Mesenchymal stem cell (in vitro differentiated cells and primary cell): ENCODE measurements around the gene AMT.

Experiments used
- DNase-seq: peaks from one replicate; pipeline ENCODE4 v3.0.0-alpha.2; 2013
- H2AFZ ChIP-seq: one replicate; pipeline ENCODE4 v1.6.1; 2013; ENCODE audit warnings: low read depth, mild to moderate bottlenecking, control low read depth, inconsistent platforms, low read length, moderate library complexity
- H2AK5ac ChIP-seq: 2 replicates; pipeline ENCODE4 v1.6.1; 2013; ENCODE audit warnings: low read length, moderate library complexity, mild to moderate bottlenecking, inconsistent platforms; ENCODE audit not compliant: severe bottlenecking
- H2BK120ac ChIP-seq: one replicate; pipeline ENCODE4 v1.6.1; 2013; ENCODE audit warnings: low read depth, mild to moderate bottlenecking, inconsistent platforms, low read length, moderate library complexity
- H2BK12ac ChIP-seq, 2 experiments: one replicate each; pipeline ENCODE4 v1.6.1; 2013; ENCODE audit warnings: inconsistent platforms in 2 of 2, low read length in 2 of 2, mild to moderate bottlenecking in 2 of 2, moderate library complexity in 2 of 2, control low read depth in 1 of 2
- H2BK15ac ChIP-seq: one replicate; pipeline ENCODE4 v1.6.1; 2013; ENCODE audit warnings: mild to moderate bottlenecking, low read depth, inconsistent platforms; ENCODE audit not compliant: poor library complexity, severe bottlenecking
- H2BK5ac ChIP-seq: 2 replicates; pipeline ENCODE4 v1.6.1; 2013; ENCODE audit warnings: low read depth, mild to moderate bottlenecking, low read length, control low read depth, inconsistent platforms; ENCODE audit not compliant: poor library complexity, severe bottlenecking
- H3K14ac ChIP-seq, 2 experiments: one replicate each; pipeline ENCODE4 v1.6.1; 2013; ENCODE audit warnings: inconsistent platforms in 2 of 2, low read length in 2 of 2, control low read depth in 1 of 2, mild to moderate bottlenecking in 1 of 2, moderate library complexity in 1 of 2
- H3K18ac ChIP-seq, 2 experiments: one replicate each; pipeline ENCODE4 v1.6.1; 2013; ENCODE audit warnings: inconsistent platforms in 2 of 2, low read length in 2 of 2, control low read depth in 1 of 2, low read depth in 1 of 2, mild to moderate bottlenecking in 1 of 2
- H3K23ac ChIP-seq, 2 experiments: one replicate each; pipeline ENCODE4 v1.6.1; 2013; ENCODE audit warnings: inconsistent platforms in 2 of 2, low read length in 2 of 2, mild to moderate bottlenecking in 2 of 2, moderate library complexity in 2 of 2, control low read depth in 1 of 2
- H3K27ac ChIP-seq: 2 replicates; pipeline ENCODE4 v1.5.1; 2013; ENCODE audit warnings: mild to moderate bottlenecking, moderate library complexity, low read length, control low read depth, inconsistent platforms; ENCODE audit not compliant: poor library complexity, severe bottlenecking
- H3K27me3 ChIP-seq, 2 experiments: 2 replicates each; pipeline versions ENCODE4 v1.6.1 to v1.7.0; 2013; ENCODE audit warnings: low read length in 2 of 2, mild to moderate bottlenecking in 2 of 2, moderate library complexity in 2 of 2, control low read depth in 1 of 2, inconsistent platforms in 1 of 2; ENCODE audit not compliant: control insufficient read depth in 1 of 2, insufficient read depth in 1 of 2
- H3K36me3 ChIP-seq, 2 experiments: 2 replicates each; pipeline versions ENCODE4 v1.6.1 to v1.7.0; 2013; ENCODE audit warnings: low read length in 2 of 2, control low read depth in 1 of 2, inconsistent platforms in 1 of 2, low read depth in 1 of 2, mild to moderate bottlenecking in 1 of 2; ENCODE audit not compliant: insufficient read depth in 2 of 2, control insufficient read depth in 1 of 2
- H3K4ac ChIP-seq, 2 experiments: one replicate each; pipeline ENCODE4 v1.6.1; 2013; ENCODE audit warnings: inconsistent platforms in 2 of 2, low read length in 2 of 2, mild to moderate bottlenecking in 2 of 2, moderate library complexity in 2 of 2, control low read depth in 1 of 2, low read depth in 1 of 2
- H3K4me1 ChIP-seq: 2 replicates; pipeline ENCODE4 v1.6.1; 2013; ENCODE audit warnings: low read depth, low read length, control low read depth; ENCODE audit not compliant: control insufficient read depth, insufficient read depth
- H3K4me2 ChIP-seq: 2 replicates; pipeline ENCODE4 v1.6.1; 2013; ENCODE audit warnings: low read length, mild to moderate bottlenecking, inconsistent platforms; ENCODE audit not compliant: poor library complexity, severe bottlenecking
- H3K4me3 ChIP-seq, 2 experiments: 2 replicates each; pipeline versions ENCODE4 v1.5.1 to v1.7.0; 2013; ENCODE audit warnings: low read length in 2 of 2, mild to moderate bottlenecking in 2 of 2, control low read depth in 1 of 2, low read depth in 1 of 2; ENCODE audit not compliant: insufficient read depth in 1 of 2
- H3K79me1 ChIP-seq: replicated peaks from 2 replicates; pipeline ENCODE4 v1.6.1; 2013; ENCODE audit warnings: mild to moderate bottlenecking, control low read depth, low read length, inconsistent platforms; ENCODE audit not compliant: poor library complexity, severe bottlenecking
- H3K9ac ChIP-seq: 2 replicates; pipeline ENCODE4 v1.7.0; 2013; ENCODE audit warnings: mild to moderate bottlenecking, low read length, moderate library complexity
- H3K9me3 ChIP-seq: 2 replicates; pipeline ENCODE4 v1.7.0; 2013; ENCODE audit warnings: mild to moderate bottlenecking, low read length; ENCODE audit not compliant: control insufficient read depth
- H4K8ac ChIP-seq: one replicate; pipeline ENCODE4 v1.6.1; 2013; ENCODE audit warnings: inconsistent platforms, mild to moderate bottlenecking, low read length, moderate library complexity
- H4K91ac ChIP-seq: one replicate; pipeline ENCODE4 v1.6.1; 2013; ENCODE audit warnings: mild to moderate bottlenecking, low read length, inconsistent platforms
- WGBS: methylation state at CpG from one replicate; pipeline ENCODE4 v1.1.7; 2013; ENCODE audit warnings: mixed read lengths; 5-methylcytosine and 5-hydroxymethylcytosine counted together

The AMT gene

DNA sequence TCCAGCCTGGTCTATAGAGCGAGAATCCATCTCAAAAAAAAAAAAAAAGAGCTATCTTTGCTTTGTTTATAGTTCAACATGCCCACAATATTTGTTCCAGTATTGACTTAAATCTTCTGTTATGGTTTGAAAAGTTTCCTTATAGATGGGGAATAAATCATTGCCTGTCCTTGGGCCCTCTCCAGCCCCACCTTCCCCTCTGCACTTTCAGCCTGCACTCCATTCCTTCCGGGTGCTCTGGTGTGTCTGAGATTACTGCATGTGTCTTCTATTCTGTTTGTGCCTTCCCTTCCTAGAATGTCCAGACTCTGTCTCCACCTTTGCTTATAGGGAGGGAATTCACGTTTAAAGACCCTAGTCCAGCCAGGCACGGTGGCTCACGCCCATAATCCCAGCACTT, 38.9 kb downstream of the AMT start:
- Histone ChIP-seq H3K14ac (peak overlapping the region in 1 of 2 experiments; percentile 15), H3K79me1 (no peaks in the 10 kb centered on the region), H3K18ac (no peak overlapping the region), H4K8ac (no peak overlapping the region), H3K4me1 (peaks cover 4% of the 10 kb centered on the region), H2AFZ (no peak overlapping the region), H3K36me3 (peaks cover 6 to 10% of the 10 kb centered on the region in 2 experiments), H3K9ac (no peak overlapping the region), H4K91ac (no peak overlapping the region), H2BK120ac (no peak overlapping the region), H2BK5ac (no peak overlapping the region), H3K4ac (no peak overlapping the region), H3K27ac (no peak overlapping the region), H3K4me2 (no peak overlapping the region), H3K27me3 (no peaks in the 10 kb centered on the region), H2BK12ac (no peak overlapping the region), H3K9me3 (no peaks in the 10 kb centered on the region), H2AK5ac (no peak overlapping the region), H3K23ac (peak overlapping the region in 1 of 2 experiments; percentile 52), H2BK15ac (no peak overlapping the region), H3K4me3 (no peak overlapping the region)
- WGBS: 94% methylated on average over 4 of the region's 5 CpGs
- no peak for DNase-seq

GRCh38 chr3:49378249-49378895, 43.9 kb downstream of the AMT start:
- H2BK15ac ChIP-seq: no peak overlapping the region
- DNase-seq: peak; percentile 45

DNA sequence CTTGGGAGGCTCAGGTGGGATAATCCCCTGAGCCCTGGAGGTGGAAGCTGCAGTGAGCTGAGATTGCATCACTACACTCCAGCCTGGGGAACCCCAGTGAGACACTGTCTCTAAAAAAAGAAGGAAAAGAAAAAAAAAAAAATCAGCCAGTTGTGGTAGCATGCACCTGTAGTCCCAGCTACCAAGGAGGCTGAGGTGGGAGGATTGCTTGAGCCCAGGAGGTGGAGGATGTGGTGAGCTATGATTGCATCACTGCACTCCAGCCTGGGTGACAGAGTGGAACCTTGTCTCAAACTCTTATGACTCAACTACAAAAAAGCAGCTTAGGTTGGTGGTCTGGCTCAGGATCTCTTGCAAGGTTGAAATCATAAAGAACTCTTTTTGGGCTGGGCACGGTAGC, 44.8 kb downstream of the AMT start:
- H3K79me1 ChIP-seq: peaks cover 2% of the 10 kb centered on the region
- 92% methylated on average over 1 of the region's 1 CpG for WGBS
- no peak for DNase-seq
- H2AK5ac ChIP-seq: no peak overlapping the region
- no peak overlapping the region for H4K8ac ChIP-seq
- H3K4me2 ChIP-seq: no peak overlapping the region
- H3K9me3 ChIP-seq: no peaks in the 10 kb centered on the region
- no peak overlapping the region for H3K27ac ChIP-seq
- no peaks in the 10 kb centered on the region for H3K27me3 ChIP-seq
- no peak overlapping the region for H2AFZ ChIP-seq
- no peak overlapping the region for H2BK15ac ChIP-seq
- no peak overlapping the region for H3K4me3 ChIP-seq
- no peak overlapping the region for H3K18ac ChIP-seq
- H2BK120ac ChIP-seq: no peak overlapping the region
- H3K4ac ChIP-seq: no peak overlapping the region
- no peak overlapping the region for H2BK12ac ChIP-seq
- H2BK5ac ChIP-seq: no peak overlapping the region
- no peak overlapping the region for H3K23ac ChIP-seq
- H3K14ac ChIP-seq: no peak overlapping the region
- no peak overlapping the region for H4K91ac ChIP-seq
- H3K36me3 ChIP-seq: peaks cover 33% of the 10 kb centered on the region in 2 experiments
- peak overlapping the region; percentile 48 for H3K9ac ChIP-seq
- H3K4me1 ChIP-seq: no peaks in the 10 kb centered on the region

More at GRCh38 chr3:49378249-49378895, 43.9 kb downstream of the AMT start:
- H3K4me1 ChIP-seq: peaks cover under 1% of the 10 kb centered on the region
- peak overlapping the region in 1 of 2 experiments; percentile 15 for H3K14ac ChIP-seq
- WGBS: 76% methylated on average over 8 of the region's 11 CpGs
- no peaks in the 10 kb centered on the region for H3K9me3 ChIP-seq
- peaks cover 29% of the 10 kb centered on the region in 2 experiments for H3K36me3 ChIP-seq
- H2BK120ac ChIP-seq: no peak overlapping the region
- no peak overlapping the region for H3K4ac ChIP-seq
- H3K27me3 ChIP-seq: no peaks in the 10 kb centered on the region
- H3K18ac ChIP-seq: no peak overlapping the region
- no peak overlapping the region for H3K23ac ChIP-seq
- peak overlapping the region in 1 of 2 experiments; percentile 19 for H3K4me3 ChIP-seq
- H3K4me2 ChIP-seq: no peak overlapping the region
- no peak overlapping the region for H2AFZ ChIP-seq
- no peak overlapping the region for H2BK12ac ChIP-seq
- H2AK5ac ChIP-seq: no peak overlapping the region
- H3K9ac ChIP-seq: peak overlapping the region; percentile 59
- H3K79me1 ChIP-seq: peaks cover 2% of the 10 kb centered on the region
- H2BK5ac ChIP-seq: no peak overlapping the region
- H4K91ac ChIP-seq: no peak overlapping the region
- no peak overlapping the region for H4K8ac ChIP-seq
- H3K27ac ChIP-seq: no peak overlapping the region

- Histone ChIP-seq H4K8ac (no peak overlapping the region), H3K4me2 (no peak overlapping the region), H2BK120ac (peak overlapping the region; percentile 34), H3K18ac (no peak overlapping the region), H3K9ac (no peak overlapping the region), H3K4ac (no peak overlapping the region), H3K23ac (no peak overlapping the region), H3K27me3 (no peaks in the 10 kb centered on the region), H3K79me1 (peaks cover 6% of the 10 kb centered on the region), H2BK15ac (no peak overlapping the region), H4K91ac (no peak overlapping the region), H3K36me3 (peaks cover 54 to 69% of the 10 kb centered on the region in 2 experiments), H3K4me3 (no peak overlapping the region), H3K9me3 (no peaks in the 10 kb centered on the region), H2BK5ac (no peak overlapping the region), H2AFZ (no peak overlapping the region), H3K4me1 (no peaks in the 10 kb centered on the region), H3K14ac (no peak overlapping the region), H3K27ac (no peak overlapping the region), H2AK5ac (no peak overlapping the region), H2BK12ac (no peak overlapping the region)
- DNase-seq: no peak
These were observed 50.3 kb downstream of the AMT start for GRCh38 chr3:49371946-49372345.
